ENCODE results near the gene SYT9.

SYT9 gene, protein sequence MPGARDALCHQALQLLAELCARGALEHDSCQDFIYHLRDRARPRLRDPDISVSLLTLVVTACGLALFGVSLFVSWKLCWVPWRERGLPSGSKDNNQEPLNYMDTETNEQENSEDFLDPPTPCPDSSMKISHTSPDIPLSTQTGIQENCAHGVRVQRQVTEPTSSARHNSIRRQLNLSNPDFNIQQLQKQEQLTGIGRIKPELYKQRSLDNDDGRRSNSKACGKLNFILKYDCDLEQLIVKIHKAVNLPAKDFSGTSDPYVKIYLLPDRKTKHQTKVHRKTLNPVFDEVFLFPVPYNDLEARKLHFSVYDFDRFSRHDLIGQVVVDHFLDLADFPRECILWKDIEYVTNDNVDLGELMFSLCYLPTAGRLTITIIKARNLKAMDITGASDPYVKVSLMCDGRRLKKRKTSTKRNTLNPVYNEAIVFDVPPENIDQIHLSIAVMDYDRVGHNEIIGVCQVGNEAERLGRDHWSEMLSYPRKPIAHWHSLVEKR

DNA sequence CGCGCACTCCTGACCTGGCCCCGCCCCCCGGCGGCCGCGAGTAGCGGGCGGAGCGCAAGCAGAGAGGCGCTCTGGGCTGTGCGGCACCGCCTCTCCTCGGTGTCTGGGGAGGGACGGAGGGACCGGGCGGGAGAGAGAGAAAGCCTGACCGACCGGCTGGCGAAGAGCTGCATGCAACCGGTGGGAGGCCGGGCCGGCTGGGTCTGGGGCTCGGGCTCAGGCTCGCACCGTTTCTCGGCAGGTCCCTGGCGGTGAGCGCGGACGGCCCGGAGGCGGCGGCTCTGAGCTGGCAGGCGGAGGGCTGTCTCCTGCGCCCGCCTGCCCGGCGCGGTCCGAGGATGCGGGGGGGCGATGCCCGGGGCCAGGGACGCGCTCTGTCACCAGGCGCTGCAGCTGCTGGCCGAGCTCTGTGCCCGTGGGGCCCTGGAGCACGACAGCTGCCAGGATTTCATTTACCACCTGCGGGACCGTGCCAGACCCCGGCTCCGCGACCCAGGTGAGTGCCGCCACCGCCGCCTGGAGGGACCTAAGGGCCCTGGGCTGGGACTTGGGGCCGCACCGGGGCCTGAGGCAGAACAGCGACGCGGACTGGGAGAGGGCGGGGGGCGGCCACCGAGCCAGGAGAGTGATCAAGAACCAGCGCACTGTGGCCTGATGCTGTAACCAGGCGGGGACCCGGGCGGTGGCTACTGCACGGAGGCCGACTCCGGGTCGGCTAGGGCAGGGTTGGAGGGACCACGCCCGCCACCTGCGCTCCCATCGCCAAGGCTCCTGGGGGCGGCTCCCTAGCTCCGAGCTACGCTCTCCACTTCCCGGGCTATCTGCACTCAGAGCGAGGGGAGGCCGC lies at the start of gene SYT9:
Gene SYT9, plus strand, starts transcription at position 69 of the 847 bp plus-strand sequence. Its CDS starts 283 bp downstream, at position 352.
- no peak within 1 kb of the TSS for H3K4me3 ChIP-seq (ENCODE audit: low read depth in 1 of 2, low read length in 1 of 2)
- no peaks in the 10 kb centered on the region for H3K4me1 ChIP-seq (ENCODE audit: control insufficient read depth in 1 of 2, insufficient read depth in 1 of 2, low read depth in 1 of 2, low read length in 1 of 2)
- H3K36me3 ChIP-seq: no peaks in the 10 kb centered on the region
- H3K9me3 ChIP-seq: no peaks in the 10 kb centered on the region
- H3K27me3 ChIP-seq: peaks cover 89% of the 10 kb centered on the region
- TF ChIP-seq, protein P1, sequence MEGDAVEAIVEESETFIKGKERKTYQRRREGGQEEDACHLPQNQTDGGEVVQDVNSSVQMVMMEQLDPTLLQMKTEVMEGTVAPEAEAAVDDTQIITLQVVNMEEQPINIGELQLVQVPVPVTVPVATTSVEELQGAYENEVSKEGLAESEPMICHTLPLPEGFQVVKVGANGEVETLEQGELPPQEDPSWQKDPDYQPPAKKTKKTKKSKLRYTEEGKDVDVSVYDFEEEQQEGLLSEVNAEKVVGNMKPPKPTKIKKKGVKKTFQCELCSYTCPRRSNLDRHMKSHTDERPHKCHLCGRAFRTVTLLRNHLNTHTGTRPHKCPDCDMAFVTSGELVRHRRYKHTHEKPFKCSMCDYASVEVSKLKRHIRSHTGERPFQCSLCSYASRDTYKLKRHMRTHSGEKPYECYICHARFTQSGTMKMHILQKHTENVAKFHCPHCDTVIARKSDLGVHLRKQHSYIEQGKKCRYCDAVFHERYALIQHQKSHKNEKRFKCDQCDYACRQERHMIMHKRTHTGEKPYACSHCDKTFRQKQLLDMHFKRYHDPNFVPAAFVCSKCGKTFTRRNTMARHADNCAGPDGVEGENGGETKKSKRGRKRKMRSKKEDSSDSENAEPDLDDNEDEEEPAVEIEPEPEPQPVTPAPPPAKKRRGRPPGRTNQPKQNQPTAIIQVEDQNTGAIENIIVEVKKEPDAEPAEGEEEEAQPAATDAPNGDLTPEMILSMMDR (IDR thresholded peaks at IDR 0.05): no peak
- H3K27ac ChIP-seq: no peak within 1 kb of the TSS

DNA sequence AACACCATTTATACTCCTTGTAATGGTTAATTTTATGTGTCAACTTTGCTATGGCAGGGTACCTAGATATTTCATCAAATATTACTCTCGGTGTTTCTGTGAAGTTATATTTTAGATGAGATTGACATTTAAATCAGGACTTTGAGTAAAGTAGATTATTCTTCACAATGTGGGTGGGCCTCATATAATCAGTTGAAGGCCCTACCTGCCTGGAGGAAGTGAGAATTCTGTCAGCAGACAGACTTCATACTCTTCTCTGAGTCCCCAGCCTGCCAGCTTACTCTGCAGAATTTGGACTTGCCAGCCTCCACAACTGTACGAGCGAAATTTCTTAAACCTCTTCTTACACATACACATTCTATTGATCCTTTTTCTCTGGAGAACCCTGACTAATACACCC lies 49.3 kb upstream of the SYT9 start:
- no peak overlapping the region for H3K4me3 ChIP-seq (ENCODE audit: low read depth in 1 of 2, low read length in 1 of 2)
- H3K9me3 ChIP-seq: no peaks in the 10 kb centered on the region
- TF ChIP-seq, protein P1 (IDR thresholded peaks at IDR 0.05): no peak
- H3K27me3 ChIP-seq: no peaks in the 10 kb centered on the region
- no peaks in the 10 kb centered on the region for H3K4me1 ChIP-seq (ENCODE audit: control insufficient read depth in 1 of 2, insufficient read depth in 1 of 2, low read depth in 1 of 2, low read length in 1 of 2)
- H3K27ac ChIP-seq: no peak overlapping the region
- H3K36me3 ChIP-seq: no peaks in the 10 kb centered on the region

DNA sequence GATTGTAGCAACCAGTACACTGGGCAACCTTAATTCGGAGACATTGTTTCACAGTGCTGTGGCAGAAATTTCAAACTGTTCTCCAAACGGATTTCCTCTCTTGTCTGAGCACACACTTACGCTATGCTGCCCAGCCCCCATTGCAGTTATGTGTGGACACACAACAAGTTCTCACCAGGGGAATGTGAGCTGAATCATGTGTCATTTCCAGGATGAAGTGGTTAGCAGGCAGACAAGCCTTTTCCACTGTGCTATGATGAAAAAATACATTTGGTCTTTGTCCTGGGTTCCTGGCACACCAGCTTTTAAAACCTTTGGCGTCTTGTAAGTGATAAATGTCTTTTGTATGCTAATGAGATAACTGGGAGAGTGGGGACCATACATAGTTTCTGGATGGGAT lies 46.9 kb upstream of the SYT9 start:
- Histone ChIP-seq H3K27me3 (no peaks in the 10 kb centered on the region), H3K27ac (no peak overlapping the region), H3K9me3 (no peaks in the 10 kb centered on the region), H3K36me3 (no peaks in the 10 kb centered on the region), H3K4me1 (ENCODE audit: control insufficient read depth in 1 of 2, insufficient read depth in 1 of 2, low read depth in 1 of 2, low read length in 1 of 2) (no peaks in the 10 kb centered on the region), H3K4me3 (ENCODE audit: low read depth in 1 of 2, low read length in 1 of 2) (no peak overlapping the region)
- TF ChIP-seq, protein P1 (IDR thresholded peaks at IDR 0.05): no peak

DNA sequence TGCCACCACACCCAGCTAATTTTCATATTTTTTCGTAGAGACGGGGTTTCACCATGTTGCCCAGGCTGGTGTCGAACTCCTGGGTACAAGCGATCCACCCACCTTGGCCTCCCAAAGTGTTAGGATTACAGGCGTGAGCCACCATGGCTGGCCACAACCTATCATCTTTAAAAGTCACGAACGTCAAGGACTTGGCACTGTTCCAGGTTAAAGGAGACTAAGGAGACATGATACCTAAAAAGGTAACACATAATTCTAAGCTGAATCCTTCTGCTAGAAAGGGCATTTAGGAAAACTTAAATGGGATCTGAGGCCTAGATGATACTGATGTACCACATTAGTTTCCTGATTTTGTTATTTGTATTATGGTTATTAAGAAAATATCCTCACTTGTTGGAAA lies 43.3 kb upstream of the SYT9 start:
- Histone ChIP-seq H3K9me3 (no peaks in the 10 kb centered on the region), H3K4me1 (ENCODE audit: control insufficient read depth in 1 of 2, insufficient read depth in 1 of 2, low read depth in 1 of 2, low read length in 1 of 2) (no peaks in the 10 kb centered on the region), H3K27ac (no peak overlapping the region), H3K27me3 (no peaks in the 10 kb centered on the region), H3K4me3 (ENCODE audit: low read depth in 1 of 2, low read length in 1 of 2) (no peak overlapping the region), H3K36me3 (no peaks in the 10 kb centered on the region)
- TF ChIP-seq, protein P1 (IDR thresholded peaks at IDR 0.05): no peak

DNA sequence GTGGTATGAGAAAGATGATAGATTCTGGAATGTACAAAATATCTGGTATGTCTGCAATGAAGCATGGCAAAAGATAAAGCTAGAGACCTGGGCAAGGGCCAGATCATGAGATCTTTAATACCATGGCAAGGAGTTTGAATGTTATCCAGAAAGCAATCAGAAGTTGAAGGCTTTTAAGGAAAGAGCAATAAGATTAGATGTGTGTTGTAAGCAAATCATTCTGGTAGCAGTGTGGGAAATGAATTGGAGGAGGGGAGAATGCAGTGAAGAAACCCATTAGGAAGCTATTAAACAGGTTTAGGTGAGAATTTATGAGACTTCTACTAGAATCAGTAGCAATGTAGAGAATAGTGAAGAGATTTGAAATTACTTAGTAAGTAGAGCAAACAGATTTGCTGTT lies 32.2 kb upstream of the SYT9 start:
- H3K4me3 ChIP-seq (ENCODE audit: low read depth in 1 of 2, low read length in 1 of 2): no peak overlapping the region
- no peaks in the 10 kb centered on the region for H3K9me3 ChIP-seq
- peaks cover 8% of the 10 kb centered on the region for H3K27me3 ChIP-seq
- TF ChIP-seq, protein P1 (IDR thresholded peaks at IDR 0.05): no peak
- H3K27ac ChIP-seq: no peak overlapping the region
- H3K36me3 ChIP-seq: no peaks in the 10 kb centered on the region
- no peaks in the 10 kb centered on the region for H3K4me1 ChIP-seq (ENCODE audit: control insufficient read depth in 1 of 2, insufficient read depth in 1 of 2, low read depth in 1 of 2, low read length in 1 of 2)
